Thymus (tissue), 11 donors: Measurements from ENCODE around the gene DDO. TPM values are rescaled to one million over a fixed set of nuclear protein-coding genes. Genes with fewer than 3 reads are reported as not detected.
A peak's percentile ranks its signal among the peaks of the same experiment; 100 is the strongest.

Source experiments
- DNase-seq, 9 donors: peaks; one replicate each; pipeline ENCODE4 v3.0.0-alpha.2; 2013; ENCODE audit warnings: low spot score in 9 of 9, low read depth in 6 of 9, missing footprints in 1 of 9
- H3K27ac ChIP-seq, 2 donors: one replicate each; pipeline ENCODE4 v1.5.1; 2013; ENCODE audit warnings: control low read depth in 1 of 2, low read depth in 1 of 2, low read length in 1 of 2, mild to moderate bottlenecking in 1 of 2, moderate library complexity in 1 of 2
- H3K27me3 ChIP-seq, 2 donors: one replicate each; pipeline ENCODE4 v1.5.1; 2013; ENCODE audit warnings: low read length in 1 of 2; ENCODE audit not compliant: control insufficient read depth in 2 of 2, insufficient read depth in 1 of 2
- H3K36me3 ChIP-seq, 2 donors: one replicate each; pipeline ENCODE4 v1.5.1; 2013; ENCODE audit warnings: low read length in 1 of 2, mild to moderate bottlenecking in 1 of 2, moderate library complexity in 1 of 2; ENCODE audit not compliant: control insufficient read depth in 2 of 2, insufficient read depth in 2 of 2
- H3K4me1 ChIP-seq, 2 donors: one replicate each; pipeline ENCODE4 v1.5.1; 2013; ENCODE audit warnings: low read length in 2 of 2; ENCODE audit not compliant: control insufficient read depth in 2 of 2, insufficient read depth in 2 of 2
- H3K4me3 ChIP-seq, 2 donors: one replicate each; pipeline ENCODE4 v1.5.1; 2013; ENCODE audit warnings: low read length in 2 of 2, control low read depth in 1 of 2, mild to moderate bottlenecking in 1 of 2
- H3K9me3 ChIP-seq, 2 donors: one replicate each; pipeline ENCODE4 v1.5.1; 2013; ENCODE audit warnings: low read length in 1 of 2, mild to moderate bottlenecking in 1 of 2; ENCODE audit not compliant: control insufficient read depth in 2 of 2, insufficient read depth in 1 of 2
- WGBS: extraction: QIAGEN DNeasy Blood & Tissue Kit; methylation state at CpG from one replicate; pipeline ENCODE4 v1.1.7; 2013; 5-methylcytosine and 5-hydroxymethylcytosine counted together
- polyA plus RNA-seq: library from polyadenylated mRNA; stranded (reverse); fragments of 200-250 nt; gene quantifications from one replicate; pipeline ENCODE4 v1.2.3, GENCODE V29; 2013
- total RNA-seq: library from RNA; stranded (reverse); fragments of 120-200 nt; gene quantifications from one replicate; pipeline ENCODE4 v1.2.4, GENCODE V29; 2013
- donor health status: healthy.

Gene DDO
- total and polyA plus RNA-seq, 2 donors, result 0.14 to 0.64 TPM

- DNase-seq, result no peak
- Histone ChIP-seq H3K27ac (peak overlapping the region; percentile 7 to 37), H3K27me3 (peaks cover 22 to 44% of the 10 kb centered on the region in 2 donors), H3K4me3 (peak overlapping the region; percentile 34 to 41), H3K9me3 (no peaks in the 10 kb centered on the region), H3K4me1 (peaks cover 8 to 9% of the 10 kb centered on the region in 2 donors), H3K36me3 (no peaks in the 10 kb centered on the region)
- 64% methylated on average over 14 of the region's 14 CpGs for WGBS
Measured at GRCh38 chr6:110357298-110357663, 58.1 kb downstream of the DDO start.

GRCh38 chr6:110356778-110357177 lies 58.6 kb downstream of the DDO start:
- no peak for DNase-seq
- Histone ChIP-seq H3K4me1 (peaks cover 8 to 9% of the 10 kb centered on the region in 2 donors), H3K4me3 (no peak overlapping the region), H3K9me3 (no peaks in the 10 kb centered on the region), H3K27ac (no peak overlapping the region), H3K36me3 (no peaks in the 10 kb centered on the region), H3K27me3 (peaks cover 22 to 44% of the 10 kb centered on the region in 2 donors)
- 78% methylated on average over 15 of the region's 15 CpGs for WGBS

- no peak overlapping the region for H3K4me3 ChIP-seq
- peaks cover 8 to 9% of the 10 kb centered on the region in 2 donors for H3K4me1 ChIP-seq
- 95% methylated on average over 2 of the region's 2 CpGs for WGBS
Measured at GRCh38 chr6:110355727-110356126, 59.6 kb downstream of the DDO start.

GRCh38 chr6:110355022-110355421 lies 60.4 kb downstream of the DDO start:
- Histone ChIP-seq H3K27me3 (peaks cover 22 to 40% of the 10 kb centered on the region in 2 donors), H3K9me3 (no peaks in the 10 kb centered on the region), H3K4me1 (peaks cover 8 to 9% of the 10 kb centered on the region in 2 donors), H3K36me3 (no peaks in the 10 kb centered on the region), H3K27ac (no peak overlapping the region), H3K4me3 (no peak overlapping the region)
- 94% methylated on average over 2 of the region's 2 CpGs for WGBS
- DNase-seq, result no peak

More at GRCh38 chr6:110355727-110356126, 59.6 kb downstream of the DDO start:
- Histone ChIP-seq H3K27ac (no peak overlapping the region), H3K27me3 (peaks cover 22 to 44% of the 10 kb centered on the region in 2 donors), H3K9me3 (no peaks in the 10 kb centered on the region), H3K36me3 (no peaks in the 10 kb centered on the region)
- no peak for DNase-seq

- Histone ChIP-seq H3K4me1 (peaks cover 8 to 9% of the 10 kb centered on the region in 2 donors), H3K4me3 (no peak overlapping the region), H3K27ac (no peak overlapping the region), H3K9me3 (no peaks in the 10 kb centered on the region), H3K27me3 (peaks cover 20 to 33% of the 10 kb centered on the region in 2 donors), H3K36me3 (no peaks in the 10 kb centered on the region)
- no peak for DNase-seq
- 95% methylated on average over 2 of the region's 2 CpGs for WGBS
Measured at GRCh38 chr6:110354153-110354552, 61.2 kb downstream of the DDO start.

GRCh38 chr6:110353457-110354001 lies 61.8 kb downstream of the DDO start:
- H3K27me3 ChIP-seq, result peaks cover 14 to 27% of the 10 kb centered on the region in 2 donors
- no peaks in the 10 kb centered on the region for H3K36me3 ChIP-seq
- WGBS, result 91% methylated on average over 4 of the region's 4 CpGs
- H3K9me3 ChIP-seq, result no peaks in the 10 kb centered on the region
- no peak overlapping the region for H3K4me3 ChIP-seq
- H3K27ac ChIP-seq, result no peak overlapping the region
- peaks cover 8 to 9% of the 10 kb centered on the region in 2 donors for H3K4me1 ChIP-seq
- no peak for DNase-seq

GRCh38 chr6:110352563-110353262 lies 62.7 kb downstream of the DDO start:
- Histone ChIP-seq H3K4me3 (no peak overlapping the region), H3K9me3 (no peaks in the 10 kb centered on the region), H3K36me3 (no peaks in the 10 kb centered on the region), H3K27me3 (peaks cover 12 to 21% of the 10 kb centered on the region in 2 donors), H3K4me1 (peaks cover 6% of the 10 kb centered on the region in 2 donors), H3K27ac (no peak overlapping the region)
- 92% methylated on average over 7 of the region's 7 CpGs for WGBS
- no peak for DNase-seq

GRCh38 chr6:110351986-110352385 lies 63.4 kb downstream of the DDO start:
- no peaks in the 10 kb centered on the region for H3K36me3 ChIP-seq
- H3K4me1 ChIP-seq, result no peaks in the 10 kb centered on the region
- peaks cover 5 to 13% of the 10 kb centered on the region in 2 donors for H3K27me3 ChIP-seq
- DNase-seq, result no peak
- H3K27ac ChIP-seq, result no peak overlapping the region
- no peak overlapping the region for H3K4me3 ChIP-seq
- no peaks in the 10 kb centered on the region for H3K9me3 ChIP-seq
- WGBS, result 97% methylated on average over 4 of the region's 4 CpGs

- 97% methylated on average over 3 of the region's 3 CpGs for WGBS
- no peak overlapping the region for H3K4me3 ChIP-seq
- no peaks in the 10 kb centered on the region for H3K36me3 ChIP-seq
- H3K27me3 ChIP-seq, result peaks cover 2 to 9% of the 10 kb centered on the region in 2 donors
- H3K4me1 ChIP-seq, result no peaks in the 10 kb centered on the region
- DNase-seq, result no peak
- H3K9me3 ChIP-seq, result no peaks in the 10 kb centered on the region
- no peak overlapping the region for H3K27ac ChIP-seq
Measured at GRCh38 chr6:110351546-110351945, 63.8 kb downstream of the DDO start.
